Ovary (tissue), 9 donors: ENCODE results near the gene PLET1. TPM values are rescaled to one million over a fixed set of nuclear protein-coding genes. Genes with fewer than 3 reads are reported as not detected.

ENCODE experiments used
- DNase-seq, 5 donors: peaks; one replicate each; pipeline ENCODE4 v3.0.0-alpha.2; 2019 to 2020
- H3K27ac ChIP-seq, 2 donors: fragments of 200-600 bp; one replicate each; pipeline versions ENCODE4 v1.5.1 to v1.8.0; 2019 to 2022
- H3K27me3 ChIP-seq: fragments of 200-600 bp; one replicate; pipeline ENCODE4 v1.8.0; 2022
- H3K36me3 ChIP-seq: fragments of 200-600 bp; sonication (generic); one replicate; pipeline ENCODE4 v1.5.1; 2019
- H3K4me1 ChIP-seq: one replicate; pipeline ENCODE4 v1.8.1; 2013; ENCODE audit warnings: mild to moderate bottlenecking, moderate library complexity; ENCODE audit not compliant: insufficient read depth
- H3K4me3 ChIP-seq: fragments of 200-600 bp; sonication (generic); one replicate; pipeline ENCODE4 v1.5.1; 2017
- H3K9me3 ChIP-seq, 2 donors: fragments of 200-600 bp in 1 of 2; sonication (generic) in 1 of 2; one replicate each; pipeline versions ENCODE4 v1.5.1 to v1.8.1; 2013 to 2019; ENCODE audit warnings: mild to moderate bottlenecking in 1 of 2, moderate library complexity in 1 of 2
- EP300 ChIP-seq: sonication (generic); formaldehyde crosslinking; IDR thresholded peaks from one replicate; pipeline ENCODE4 v1.6.1; 2017; ENCODE audit warnings: antibody characterized with exemption
- POLR2A ChIP-seq: fragments of 450-650 bp; IDR thresholded peaks from one replicate; pipeline ENCODE4 v1.6.1; 2017; ENCODE audit warnings: antibody characterized with exemption, mild to moderate bottlenecking, moderate library complexity
- WGBS, 3 donors: extraction: QIAGEN DNeasy Blood & Tissue Kit in 1 of 3; methylation state at CpG; one replicate each; pipeline versions ENCODE4 v1.1.5 to v1.1.7; 2013 to 2017; 5-methylcytosine and 5-hydroxymethylcytosine counted together
- intact Hi-C, 4 donors: fragments of 100-400 bp; cut with DNase I; formaldehyde crosslinking; loops; one replicate each; pipeline versions ENCODE4 v1.11.0 to v1.15.1; 2022 to 2023
- polyA plus RNA-seq, 2 donors: library from polyadenylated mRNA; stranded (reverse); fragments of 200-250 nt in 1 of 2; fragments of 350-450 nt in 1 of 2; fragmentation: Illumina TruSeq in 1 of 2; extraction: RNeasy Lipid Tissue Mini Kit (QIAGEN cat#74804) in 1 of 2; gene quantifications; one replicate each; pipeline ENCODE4 v1.2.3, GENCODE V29; 2013 to 2014
- total RNA-seq, 7 donors: library from RNA; depleted of rRNA in 2 of 7; stranded (reverse); fragments of >200 nt in 2 of 7; fragmentation: NEBNext Ultra II Directional in 3 of 7; extraction: Animal tissue kit (Norgen Biotek cat#: 25700) in 3 of 7; gene quantifications; one replicate each; pipeline versions ENCODE4 v1.1.0 to v1.2.4, GENCODE V29; 2016 to 2023
- TF ChIP-seq, protein P1 (sequence below), 3 donors: fragments of 450-650 bp in 2 of 3; fragments of 200-600 bp in 1 of 3; IDR thresholded peaks; one replicate each; pipeline versions ENCODE4 v1.5.1 to v1.8.0; 2016 to 2022; ENCODE audit warnings: antibody characterized with exemption in 3 of 3, mild to moderate bottlenecking in 1 of 3
- donor health status: DM: no; HTN: no; CAD: no; lungs with moderate emphysema.
- donor health status: DM: no; HTN: no; CAD: no.
- donor health status: Bipolar disorder and iron deficiency.
- donor health status: DM: yes; HTN: yes; CAD: no.
- donor health status: DM: no; HTN: no; CAD: no.
- donor health status: DM: yes; HTN: yes; CAD: no.

The PLET1 gene
- total and polyA plus RNA-seq, 9 donors, result not detected

DNA sequence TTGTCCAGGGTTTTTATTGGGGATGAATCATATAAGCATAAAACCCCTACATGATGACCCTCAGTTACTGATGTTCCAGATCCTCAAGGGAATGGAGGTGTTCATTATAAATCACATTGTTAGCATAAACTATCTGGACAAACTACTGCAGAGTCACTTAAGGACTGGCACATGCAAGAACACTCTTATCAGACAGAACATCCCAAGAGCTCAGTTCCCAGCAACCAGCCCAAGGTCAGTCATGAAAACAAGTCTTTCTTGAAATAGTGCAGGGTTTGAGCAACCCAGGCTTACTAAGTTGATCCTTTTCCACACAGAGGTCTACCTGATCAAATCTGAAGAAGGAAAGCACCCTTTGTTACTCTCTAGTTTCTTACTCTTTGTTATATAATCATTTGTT, 48.0 kb downstream of the PLET1 start:
- Histone ChIP-seq H3K27ac (no peak overlapping the region), H3K4me3 (no peak overlapping the region), H3K36me3 (no peaks in the 10 kb centered on the region), H3K27me3 (no peaks in the 10 kb centered on the region), H3K4me1 (no peaks in the 10 kb centered on the region), H3K9me3 (no peaks in the 10 kb centered on the region)
- intact Hi-C loops, result loop anchor here in 1 of 4 donors (10.0 kb wide), 1 partner anchor 1082 kb away; no protein-coding TSS in a partner anchor
- DNase-seq, result no peak
- TF ChIP-seq EP300, result no peak
- TF ChIP-seq, protein P1, sequence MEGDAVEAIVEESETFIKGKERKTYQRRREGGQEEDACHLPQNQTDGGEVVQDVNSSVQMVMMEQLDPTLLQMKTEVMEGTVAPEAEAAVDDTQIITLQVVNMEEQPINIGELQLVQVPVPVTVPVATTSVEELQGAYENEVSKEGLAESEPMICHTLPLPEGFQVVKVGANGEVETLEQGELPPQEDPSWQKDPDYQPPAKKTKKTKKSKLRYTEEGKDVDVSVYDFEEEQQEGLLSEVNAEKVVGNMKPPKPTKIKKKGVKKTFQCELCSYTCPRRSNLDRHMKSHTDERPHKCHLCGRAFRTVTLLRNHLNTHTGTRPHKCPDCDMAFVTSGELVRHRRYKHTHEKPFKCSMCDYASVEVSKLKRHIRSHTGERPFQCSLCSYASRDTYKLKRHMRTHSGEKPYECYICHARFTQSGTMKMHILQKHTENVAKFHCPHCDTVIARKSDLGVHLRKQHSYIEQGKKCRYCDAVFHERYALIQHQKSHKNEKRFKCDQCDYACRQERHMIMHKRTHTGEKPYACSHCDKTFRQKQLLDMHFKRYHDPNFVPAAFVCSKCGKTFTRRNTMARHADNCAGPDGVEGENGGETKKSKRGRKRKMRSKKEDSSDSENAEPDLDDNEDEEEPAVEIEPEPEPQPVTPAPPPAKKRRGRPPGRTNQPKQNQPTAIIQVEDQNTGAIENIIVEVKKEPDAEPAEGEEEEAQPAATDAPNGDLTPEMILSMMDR (IDR thresholded peaks at IDR 0.05), result no peak

DNA sequence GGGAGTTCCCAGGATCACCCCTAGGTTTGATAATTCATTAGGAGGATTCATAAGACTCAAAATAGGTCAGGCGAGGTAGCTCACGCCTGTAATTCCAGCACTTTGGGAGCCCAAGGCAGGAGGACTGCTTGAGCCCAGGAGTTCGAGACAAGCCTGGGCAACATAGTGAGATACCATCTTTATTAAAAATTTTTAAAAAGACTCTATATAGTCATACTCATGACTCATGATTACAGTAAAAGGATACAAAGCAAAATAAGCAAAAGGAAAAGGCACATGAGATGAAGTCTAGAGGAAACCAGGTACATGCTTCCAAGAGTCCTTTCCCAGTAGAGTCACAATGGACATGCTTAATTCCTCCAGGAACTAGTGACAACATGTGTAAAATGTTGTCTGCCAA, 48.4 kb downstream of the PLET1 start:
- Histone ChIP-seq H3K27me3 (no peaks in the 10 kb centered on the region), H3K27ac (no peak overlapping the region), H3K36me3 (no peaks in the 10 kb centered on the region), H3K4me1 (no peaks in the 10 kb centered on the region), H3K9me3 (no peaks in the 10 kb centered on the region), H3K4me3 (no peak overlapping the region)
- no peak for DNase-seq
- intact Hi-C loops, result loop anchor here in 1 of 4 donors (10.0 kb wide), 1 partner anchor 1083 kb away; no protein-coding TSS in a partner anchor
- 93 to 97% (median 95%) methylated on average over 3 of the region's 3 CpGs for WGBS, 3 donors
- TF ChIP-seq, protein P1 (IDR thresholded peaks at IDR 0.05), result no peak
- no peak for TF ChIP-seq POLR2A
- TF ChIP-seq EP300, result no peak

DNA sequence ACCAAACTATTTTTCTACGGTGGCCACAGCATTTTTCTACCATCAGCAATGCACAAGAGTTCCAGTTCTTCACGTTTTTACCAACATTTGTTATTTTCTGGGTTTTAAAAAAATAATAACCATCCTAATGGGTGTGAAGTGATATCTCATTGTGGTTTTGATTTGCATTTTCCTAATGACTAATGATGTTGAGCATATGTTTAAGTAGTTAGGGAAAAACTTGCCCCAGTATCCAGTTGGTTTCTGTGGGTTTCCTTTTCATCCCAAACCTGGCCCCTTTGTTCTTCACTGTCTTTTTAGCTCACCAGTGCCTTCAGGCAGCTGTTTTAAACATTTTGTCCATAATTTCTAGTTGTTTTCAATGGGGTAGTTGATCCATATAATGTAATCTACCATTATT, 49.1 kb downstream of the PLET1 start:
- H3K4me3 ChIP-seq, result no peak overlapping the region
- TF ChIP-seq, protein P1 (IDR thresholded peaks at IDR 0.05), result no peak
- TF ChIP-seq POLR2A, result no peak
- no peak for TF ChIP-seq EP300
- no peaks in the 10 kb centered on the region for H3K9me3 ChIP-seq
- H3K36me3 ChIP-seq, result no peaks in the 10 kb centered on the region
- H3K27me3 ChIP-seq, result no peaks in the 10 kb centered on the region
- 48 to 63% (median 53%) methylated on average over 2 of the region's 2 CpGs for WGBS, 3 donors
- no peaks in the 10 kb centered on the region for H3K4me1 ChIP-seq
- H3K27ac ChIP-seq, result no peak overlapping the region
- DNase-seq, result no peak
- intact Hi-C loops, result loop anchor here in 1 of 4 donors (10.0 kb wide), 1 partner anchor 1083 kb away; no protein-coding TSS in a partner anchor

DNA sequence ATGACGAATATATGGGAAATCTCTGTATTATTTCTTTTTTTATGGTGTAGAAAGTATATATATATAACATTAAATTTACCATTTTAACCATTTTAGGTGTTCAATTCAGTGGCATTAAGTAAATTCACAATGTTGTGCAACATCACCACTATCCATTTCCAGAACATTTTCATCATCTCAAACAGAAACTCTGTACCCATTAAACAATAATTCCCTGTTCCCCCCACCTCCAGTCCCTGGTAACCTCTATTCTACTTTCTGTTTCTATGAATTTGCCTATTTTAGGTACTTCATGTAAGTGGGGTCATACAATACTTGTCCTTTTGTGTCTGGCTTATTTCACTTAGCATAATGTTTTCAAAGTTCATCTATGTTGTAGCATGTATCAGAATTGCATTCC, 49.8 kb downstream of the PLET1 start:
- Histone ChIP-seq H3K4me3 (no peak overlapping the region), H3K27me3 (no peaks in the 10 kb centered on the region), H3K4me1 (no peaks in the 10 kb centered on the region), H3K36me3 (no peaks in the 10 kb centered on the region), H3K9me3 (no peaks in the 10 kb centered on the region), H3K27ac (no peak overlapping the region)
- TF ChIP-seq, protein P1 (IDR thresholded peaks at IDR 0.05), result no peak
- TF ChIP-seq EP300 (no peak), POLR2A (no peak)
- intact Hi-C loops, result loop anchor here in 1 of 4 donors (10.0 kb wide), 1 partner anchor 1084 kb away; no protein-coding TSS in a partner anchor
- no peak for DNase-seq
- WGBS, 3 donors, result 84 to 96% (median 94%) methylated on average over 1 of the region's 1 CpG
